K562 (cell line): ENCODE measurements around the gene CTBP2. TPM values are rescaled to one million over a fixed set of nuclear protein-coding genes. Genes with fewer than 3 reads are reported as not detected.

Experiments used
- ARNT ChIP-seq, 2 experiments: fragments of 450-650 bp; IDR thresholded peaks; 2 replicates each; pipeline ENCODE4 v1.6.1; 2016; ENCODE audit warnings: mild to moderate bottlenecking in 1 of 2
- ATF2 ChIP-seq: sonication (generic); formaldehyde crosslinking; IDR thresholded peaks from 2 replicates; pipeline ENCODE4 v1.8.1; 2022; ENCODE audit warnings: missing genetic modification reagents
- CHD1 ChIP-seq: fragments of 200-600 bp; sonication (generic); IDR thresholded peaks from one replicate; pipeline ENCODE4 v1.6.1; 2012; ENCODE audit warnings: mild to moderate bottlenecking, moderate library complexity, low read length, inconsistent platforms
- JUN ChIP-seq, 2 experiments: sonication (generic) in 1 of 2; formaldehyde crosslinking in 1 of 2; IDR thresholded peaks; 2 replicates each; pipeline versions ENCODE4 v1.6.1 to v1.8.0; 2012 to 2022; ENCODE audit warnings: borderline replicate concordance in 2 of 2, mild to moderate bottlenecking in 2 of 2, improper control_type of control experiment in 1 of 2, low read depth in 1 of 2, low read length in 1 of 2, missing genetic modification reagents in 1 of 2
- PHB ChIP-seq: fragments of 250-450 bp; sonication (Bioruptor Pico); IDR thresholded peaks from 2 replicates; pipeline ENCODE4 v1.5.0; 2021
- PRDM10 ChIP-seq: fragments of 450-650 bp; IDR thresholded peaks from 2 replicates; pipeline ENCODE4 v1.6.1; 2018; ENCODE audit not compliant: partially characterized antibody
- PURB ChIP-seq: sonication (generic); formaldehyde crosslinking; IDR thresholded peaks from 2 replicates; pipeline ENCODE4 v1.9.0; 2021; ENCODE audit warnings: low read depth, mild to moderate bottlenecking, missing genetic modification reagents
- REST ChIP-seq, 2 experiments: fragments of 450-650 bp; formaldehyde crosslinking in 1 of 2; IDR thresholded peaks; 2 replicates each; pipeline versions ENCODE4 v1.4.0 to v1.6.1; 2014 to 2020; ENCODE audit warnings: mild to moderate bottlenecking in 2 of 2, borderline replicate concordance in 1 of 2, low read depth in 1 of 2
- TCFL5 ChIP-seq: fragments of 250-450 bp; sonication (Bioruptor Pico); conservative IDR thresholded peaks from 2 replicates; pipeline ENCODE4 v1.6.1; 2021; ENCODE audit warnings: mild to moderate bottlenecking, moderate library complexity, matching md5 sums
- ZNF57 ChIP-seq: fragments of 450-650 bp; formaldehyde crosslinking; IDR thresholded peaks from 2 replicates; pipeline ENCODE4 v1.4.0; 2020; ENCODE audit warnings: mild to moderate bottlenecking, moderate library complexity
- polyA plus RNA-seq, 8 experiments: library from polyadenylated mRNA; depleted of rRNA in 4 of 8; stranded (reverse) in 5 of 8; unstranded in 3 of 8; fragments of >200 nt; fragmentation: Nextera tagmentation in 2 of 8; fragmentation: Illumina TruSeq in 1 of 8; extraction: Ambion mirVana in 2 of 8; extraction: Trizol in 1 of 8; gene quantifications; 2 replicates each; pipeline versions ENCODE4 v1.2.1 to v1.2.3, GENCODE V29; 2011 to 2014; ENCODE audit warnings: inconsistent platforms in 1 of 8, missing spikeins in 1 of 8
- total RNA-seq, 7 experiments: library from RNA; depleted of rRNA in 6 of 7; stranded (reverse); fragments of >200 nt in 6 of 7; fragmentation: Illumina TruSeq in 2 of 7; extraction: Trizol in 2 of 7; gene quantifications; 2 replicates each; pipeline versions ENCODE4 v1.2.1 to v1.2.3, GENCODE V29; 2011 to 2021; ENCODE audit warnings: low replicate concordance in 1 of 7

The CTBP2 gene
- total and polyA plus RNA-seq, 9 of the 15 experiments (the other 6 are each of a cell fraction or from before 2014, with no cell fraction given): 1.3 to 8.8 (median 5.1) TPM

- TF ChIP-seq PHB (CRISPR knock-in tag): no peak
- TF ChIP-seq ZNF57 (CRISPR knock-in tag): no peak
- TF ChIP-seq ATF2: no peak
- TF ChIP-seq JUN (IDR thresholded peaks at IDR 0.05; ENCODE audit: borderline replicate concordance, low read depth, low read length): no peak
- TF ChIP-seq JUN (CRISPR knock-in tag; IDR thresholded peaks at IDR 0.05; ENCODE audit: borderline replicate concordance): no peak
- TF ChIP-seq CHD1: no peak
- TF ChIP-seq ARNT (IDR thresholded peaks at IDR 0.05): no peak
- no peak for TF ChIP-seq PRDM10
- peak; percentile 34; the same call in 1 of the 2 replicates for TF ChIP-seq REST (IDR thresholded peaks at IDR 0.05; ENCODE audit: borderline replicate concordance)
- no peak for TF ChIP-seq REST (CRISPR knock-in tag; IDR thresholded peaks at IDR 0.05; ENCODE audit: low read depth)
- no peak for TF ChIP-seq PURB (CRISPR knock-in tag)
- TF ChIP-seq TCFL5 (CRISPR knock-in tag): no peak
Measured at GRCh38 chr10:125144693-125145623, 15.4 kb downstream of the CTBP2 start (continued).
